Mucosa of rectum (tissue), 2 donors: ENCODE data around the gene RPS6KA2.
"Not testable (repeated sequence)": the region's sequence is repeated elsewhere in the genome, so short reads cannot be mapped to it uniquely, and the experiment has no call there.

Source experiments
- H3K27ac ChIP-seq, 2 donors: one replicate each; pipeline ENCODE4 v1.7.0; 2013; ENCODE audit warnings: inconsistent platforms in 2 of 2, low read depth in 2 of 2, low read length in 2 of 2
- H3K27me3 ChIP-seq, 2 donors: one replicate each; pipeline ENCODE4 v1.7.0; 2013; ENCODE audit warnings: low read length in 2 of 2; ENCODE audit not compliant: control insufficient read depth in 2 of 2, insufficient read depth in 2 of 2
- H3K36me3 ChIP-seq, 2 donors: one replicate each; pipeline ENCODE4 v1.7.0; 2013; ENCODE audit warnings: low read length in 2 of 2; ENCODE audit not compliant: control insufficient read depth in 2 of 2, insufficient read depth in 2 of 2
- H3K4me1 ChIP-seq, 2 donors: one replicate each; pipeline ENCODE4 v1.7.0; 2013; ENCODE audit warnings: low read length in 2 of 2, mild to moderate bottlenecking in 1 of 2; ENCODE audit not compliant: control insufficient read depth in 2 of 2, insufficient read depth in 2 of 2
- H3K4me3 ChIP-seq, 2 donors: one replicate each; pipeline ENCODE4 v1.7.0; 2013; ENCODE audit warnings: low read length in 2 of 2
- H3K9ac ChIP-seq, 2 donors: one replicate each; pipeline ENCODE4 v1.7.0; 2013; ENCODE audit warnings: low read length in 2 of 2, low read depth in 1 of 2, mild to moderate bottlenecking in 1 of 2
- H3K9me3 ChIP-seq, 2 donors: one replicate each; pipeline ENCODE4 v1.7.0; 2013; ENCODE audit warnings: low read length in 2 of 2; ENCODE audit not compliant: control insufficient read depth in 2 of 2
- donor health status: healthy.
- donor health status: Normal muscosa, but diverticular disease.

Gene RPS6KA2

GRCh38 chr6:166533205-166533824, 93.7 kb downstream of the RPS6KA2 start:
- H3K4me1 ChIP-seq = no peaks in the 10 kb centered on the region
- no peaks in the 10 kb centered on the region for H3K27me3 ChIP-seq
- no peak overlapping the region for H3K9ac ChIP-seq
- H3K27ac ChIP-seq = no peak overlapping the region
- H3K9me3 ChIP-seq = no peaks in the 10 kb centered on the region
- no peaks in the 10 kb centered on the region for H3K36me3 ChIP-seq
- no peak overlapping the region for H3K4me3 ChIP-seq

- no peak overlapping the region for H3K9ac ChIP-seq
- no peak overlapping the region for H3K27ac ChIP-seq
- H3K4me1 ChIP-seq = no peaks in the 10 kb centered on the region
- no peaks in the 10 kb centered on the region for H3K27me3 ChIP-seq
- H3K36me3 ChIP-seq = no peaks in the 10 kb centered on the region
- no peaks in the 10 kb centered on the region for H3K9me3 ChIP-seq
- no peak overlapping the region for H3K4me3 ChIP-seq
These were observed 94.7 kb downstream of the RPS6KA2 start for GRCh38 chr6:166532302-166532701.

DNA sequence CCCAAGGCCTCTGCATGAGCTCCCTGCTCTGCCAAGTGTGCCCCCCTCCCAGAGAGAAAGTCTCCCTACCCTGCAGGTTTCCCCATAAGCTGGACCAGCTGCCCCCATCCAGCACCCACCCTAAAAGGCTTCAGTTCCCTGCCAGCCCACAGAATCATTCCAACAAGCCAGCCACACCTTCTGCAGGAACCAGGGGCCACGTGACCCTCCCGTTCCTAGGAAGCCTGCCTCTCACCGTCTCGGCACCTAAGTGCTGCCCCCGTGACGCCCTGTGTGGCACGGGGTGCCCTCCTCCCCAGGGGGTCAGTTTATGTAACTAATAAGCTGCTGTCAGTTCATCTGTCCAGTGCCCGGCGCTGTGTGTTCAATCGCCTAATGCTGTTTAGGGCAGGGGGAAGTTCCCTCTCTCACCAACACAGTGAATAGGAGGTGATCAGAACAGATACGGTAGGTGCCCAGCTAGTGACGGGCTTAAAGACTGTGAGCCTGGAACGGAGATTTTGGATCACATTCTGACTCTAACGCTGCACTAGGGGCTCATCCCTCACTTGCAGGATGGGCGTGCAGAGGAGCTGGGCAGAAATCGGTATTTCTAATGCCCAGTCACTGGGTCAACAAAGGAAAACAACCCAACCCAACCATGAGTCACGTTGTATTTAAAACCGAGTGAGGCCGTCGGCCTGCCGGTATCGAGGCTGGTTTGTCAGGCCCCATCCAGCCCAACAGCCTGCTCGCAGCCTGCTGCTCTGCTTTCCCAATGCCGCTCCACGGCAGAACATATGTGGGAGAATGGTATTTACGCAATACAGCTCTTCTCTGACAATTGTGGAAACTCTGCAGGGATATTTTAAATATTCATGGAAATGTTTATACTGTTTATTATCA, 96.6 kb downstream of the RPS6KA2 start:
- Histone ChIP-seq H3K27ac (no peak overlapping the region), H3K4me1 (no peaks in the 10 kb centered on the region), H3K9ac (no peak overlapping the region), H3K9me3 (no peaks in the 10 kb centered on the region), H3K36me3 (no peaks in the 10 kb centered on the region), H3K27me3 (no peaks in the 10 kb centered on the region), H3K4me3 (no peak overlapping the region)

DNA sequence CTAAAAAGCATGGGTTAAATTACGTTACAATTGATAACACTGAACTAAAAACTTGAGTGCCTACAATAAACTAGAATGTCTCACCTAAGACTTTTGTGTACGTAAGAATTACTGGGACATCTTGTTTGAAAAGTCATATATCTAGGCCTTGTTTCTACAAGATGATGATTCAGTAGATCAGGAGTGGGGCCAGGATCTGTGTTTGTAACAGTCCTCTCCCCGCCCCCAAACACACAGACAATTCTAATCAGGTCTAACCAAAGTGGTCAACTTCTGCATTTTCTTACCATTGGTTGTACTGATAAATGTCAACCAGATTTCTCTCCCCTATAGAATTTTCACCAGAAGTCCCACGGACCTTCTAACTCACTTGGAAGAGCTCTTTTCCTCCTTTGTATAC, 97.5 kb downstream of the RPS6KA2 start:
- H3K27ac ChIP-seq = no peak overlapping the region

GRCh38 chr6:166529058-166529457, 98.0 kb downstream of the RPS6KA2 start:
- H3K36me3 ChIP-seq, H3K4me3 ChIP-seq, H3K4me1 ChIP-seq, H3K9me3 ChIP-seq, H3K27me3 ChIP-seq, H3K27ac ChIP-seq, H3K9ac ChIP-seq: not testable (repeated sequence)

More for the DNA sequence above, 97.5 kb downstream of the RPS6KA2 start:
- no peaks in the 10 kb centered on the region for H3K36me3 ChIP-seq
- H3K4me1 ChIP-seq = no peaks in the 10 kb centered on the region
- no peak overlapping the region for H3K9ac ChIP-seq
- H3K9me3 ChIP-seq = no peaks in the 10 kb centered on the region
- H3K4me3 ChIP-seq = no peak overlapping the region
- H3K27me3 ChIP-seq = no peaks in the 10 kb centered on the region

DNA sequence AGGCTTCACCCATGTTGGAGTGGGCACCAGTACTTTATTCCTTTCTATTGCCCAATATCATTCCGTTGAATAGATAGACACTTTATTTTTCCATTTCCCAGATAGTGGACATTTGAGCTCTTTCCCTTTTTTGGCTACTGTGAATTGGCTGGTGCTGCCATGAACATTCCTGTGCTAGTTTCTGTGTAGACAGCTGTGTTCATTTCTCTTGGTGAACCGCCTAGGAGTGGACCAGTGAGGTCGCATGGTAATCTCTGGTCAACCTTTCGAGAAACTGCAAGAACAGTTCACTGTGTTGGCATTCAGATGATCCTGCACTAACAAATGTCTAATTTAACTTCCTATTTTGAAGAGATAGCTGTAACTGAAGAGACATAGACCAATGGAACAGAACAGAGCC, 99.2 kb downstream of the RPS6KA2 start:
- Histone ChIP-seq H3K4me3 (no peak overlapping the region), H3K27ac (no peak overlapping the region), H3K9me3 (no peaks in the 10 kb centered on the region), H3K27me3 (no peaks in the 10 kb centered on the region), H3K36me3 (no peaks in the 10 kb centered on the region), H3K9ac (no peak overlapping the region), H3K4me1 (no peaks in the 10 kb centered on the region)

DNA sequence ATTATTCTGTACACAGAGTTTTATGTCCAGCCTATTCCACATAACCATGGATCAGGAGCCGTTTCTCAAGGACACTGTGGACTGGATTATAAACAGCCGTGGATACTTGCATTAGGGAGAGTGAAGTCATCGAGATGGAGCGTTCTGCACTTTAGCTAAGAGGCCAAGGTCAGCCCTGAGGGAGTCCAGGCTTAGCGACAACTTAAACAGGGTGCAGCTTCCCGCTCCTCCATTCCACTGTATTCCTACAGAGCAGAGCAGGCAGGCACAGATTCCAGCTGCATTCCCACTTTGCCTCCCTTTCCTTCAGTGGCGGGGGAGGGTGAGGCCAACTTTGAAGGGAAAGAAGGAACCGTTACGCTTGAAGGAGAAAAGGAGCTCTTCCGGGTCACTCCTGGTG, 100.1 kb downstream of the RPS6KA2 start:
- Histone ChIP-seq H3K36me3 (no peaks in the 10 kb centered on the region), H3K4me1 (no peaks in the 10 kb centered on the region), H3K9ac (no peak overlapping the region), H3K27me3 (no peaks in the 10 kb centered on the region), H3K27ac (no peak overlapping the region), H3K9me3 (no peaks in the 10 kb centered on the region), H3K4me3 (no peak overlapping the region)

DNA sequence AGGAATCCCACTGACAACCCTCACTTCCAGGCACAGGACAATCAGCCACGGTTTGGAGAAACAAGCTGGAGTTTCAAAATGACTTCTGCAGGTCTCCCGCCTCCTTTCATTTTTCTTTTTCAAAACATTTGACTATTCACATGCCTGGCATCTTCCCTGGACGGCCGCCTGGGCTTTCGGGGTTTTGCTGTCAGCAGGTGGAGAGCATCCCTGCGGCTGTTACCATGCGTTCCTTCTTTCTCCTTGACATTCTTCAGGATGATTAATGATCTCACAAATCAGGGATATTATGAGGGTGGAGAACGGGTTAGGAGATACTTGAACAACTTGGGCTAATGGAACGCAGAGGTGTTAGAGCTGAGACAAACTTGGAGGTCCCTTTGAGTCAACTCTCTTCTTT, 101.5 kb downstream of the RPS6KA2 start:
- no peaks in the 10 kb centered on the region for H3K9me3 ChIP-seq

GRCh38 chr6:166523782-166524559, 103.1 kb downstream of the RPS6KA2 start:
- H3K27ac ChIP-seq = no peak overlapping the region
- H3K4me1 ChIP-seq = no peaks in the 10 kb centered on the region
- H3K9ac ChIP-seq = no peak overlapping the region
- H3K36me3 ChIP-seq = no peaks in the 10 kb centered on the region
- H3K27me3 ChIP-seq = no peaks in the 10 kb centered on the region
- no peaks in the 10 kb centered on the region for H3K9me3 ChIP-seq
- H3K4me3 ChIP-seq = no peak overlapping the region

More for the DNA sequence above, 101.5 kb downstream of the RPS6KA2 start:
- Histone ChIP-seq H3K4me1 (no peaks in the 10 kb centered on the region), H3K36me3 (no peaks in the 10 kb centered on the region), H3K27ac (no peak overlapping the region), H3K27me3 (no peaks in the 10 kb centered on the region), H3K9ac (no peak overlapping the region), H3K4me3 (no peak overlapping the region)
